Measurements from ENCODE around the gene RHBDD2. TPM values are rescaled to one million over a fixed set of nuclear protein-coding genes. Genes with fewer than 3 reads are reported as not detected.
"Not testable (repeated sequence)": the region's sequence is repeated elsewhere in the genome, so short reads cannot be mapped to it uniquely, and the experiment has no call there.

RHBDD2 gene
- total RNA-seq, 1 donor from 2014 or later = 19.1 TPM

DNA sequence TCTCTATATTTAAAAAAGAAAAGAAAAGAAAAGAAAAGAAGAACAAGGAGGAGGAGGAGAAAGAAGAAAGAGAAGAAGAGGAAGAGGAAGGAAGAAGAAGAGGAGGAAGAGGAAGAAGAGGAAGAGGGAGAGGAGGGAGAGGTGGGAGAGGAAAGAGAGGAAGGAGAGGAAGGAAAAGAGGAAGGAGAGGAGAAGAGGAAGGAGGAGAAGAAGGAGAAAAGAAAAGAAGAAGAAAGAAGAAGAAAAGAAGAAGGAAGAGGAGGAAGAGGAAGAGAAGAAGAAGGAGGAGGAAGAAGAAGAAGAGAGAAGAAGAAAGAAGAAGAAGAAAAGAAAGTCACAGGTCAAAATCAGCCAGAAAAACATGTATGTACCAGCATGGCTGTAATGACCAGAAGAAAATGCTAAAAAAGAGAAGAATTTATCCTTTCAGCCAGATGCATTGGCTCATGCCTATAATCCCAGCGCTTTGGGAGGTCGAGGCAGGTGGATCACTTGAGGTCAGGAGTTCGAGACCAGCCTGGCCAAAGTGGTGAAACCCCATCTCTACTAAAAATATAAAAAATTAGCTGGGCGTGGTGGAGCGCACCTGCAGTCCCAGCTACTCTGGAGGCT is 30.8 kb downstream of the RHBDD2 start:
- H3K4me3 ChIP-seq = no peak overlapping the region
- H3K4me1 ChIP-seq = peaks cover 15% of the 10 kb centered on the region
- H3K27me3 ChIP-seq (ENCODE audit: low read depth) = no peaks in the 10 kb centered on the region
- no peaks in the 10 kb centered on the region for H3K9me3 ChIP-seq (replicated peaks)
- no peak overlapping the region for H3K27ac ChIP-seq (replicated peaks)
- no peak for DNase-seq
- intact Hi-C loops (cut with micrococcal nuclease) = no loop called here
- TF ChIP-seq, protein P1, sequence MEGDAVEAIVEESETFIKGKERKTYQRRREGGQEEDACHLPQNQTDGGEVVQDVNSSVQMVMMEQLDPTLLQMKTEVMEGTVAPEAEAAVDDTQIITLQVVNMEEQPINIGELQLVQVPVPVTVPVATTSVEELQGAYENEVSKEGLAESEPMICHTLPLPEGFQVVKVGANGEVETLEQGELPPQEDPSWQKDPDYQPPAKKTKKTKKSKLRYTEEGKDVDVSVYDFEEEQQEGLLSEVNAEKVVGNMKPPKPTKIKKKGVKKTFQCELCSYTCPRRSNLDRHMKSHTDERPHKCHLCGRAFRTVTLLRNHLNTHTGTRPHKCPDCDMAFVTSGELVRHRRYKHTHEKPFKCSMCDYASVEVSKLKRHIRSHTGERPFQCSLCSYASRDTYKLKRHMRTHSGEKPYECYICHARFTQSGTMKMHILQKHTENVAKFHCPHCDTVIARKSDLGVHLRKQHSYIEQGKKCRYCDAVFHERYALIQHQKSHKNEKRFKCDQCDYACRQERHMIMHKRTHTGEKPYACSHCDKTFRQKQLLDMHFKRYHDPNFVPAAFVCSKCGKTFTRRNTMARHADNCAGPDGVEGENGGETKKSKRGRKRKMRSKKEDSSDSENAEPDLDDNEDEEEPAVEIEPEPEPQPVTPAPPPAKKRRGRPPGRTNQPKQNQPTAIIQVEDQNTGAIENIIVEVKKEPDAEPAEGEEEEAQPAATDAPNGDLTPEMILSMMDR (IDR thresholded peaks at IDR 0.05; ENCODE audit: borderline replicate concordance) = no peak
- H3K36me3 ChIP-seq = no peaks in the 10 kb centered on the region

DNA sequence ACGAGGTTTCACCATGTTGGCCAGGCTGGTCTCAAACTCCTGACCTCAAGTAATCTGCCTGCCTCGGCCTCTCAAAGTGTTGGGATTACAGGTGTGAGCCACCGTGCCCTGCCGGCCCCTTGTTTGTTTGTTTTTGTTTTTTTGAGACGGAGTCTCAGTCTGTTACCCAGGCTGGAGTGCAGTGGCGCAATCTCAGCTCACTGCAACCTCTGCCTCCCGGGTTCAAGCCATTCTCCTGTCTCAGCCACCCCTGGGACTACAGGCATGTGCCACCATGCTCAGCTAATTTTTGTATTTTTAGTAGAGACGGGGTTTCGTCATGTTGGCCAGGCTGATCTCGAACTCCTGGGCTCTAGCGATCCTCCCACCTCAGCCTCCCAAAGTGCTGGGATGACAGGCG is 32.4 kb downstream of the RHBDD2 start:
- peaks cover 23% of the 10 kb centered on the region for H3K4me1 ChIP-seq
- H3K27me3 ChIP-seq (ENCODE audit: low read depth); DNase-seq; H3K9me3 ChIP-seq (replicated peaks); intact Hi-C loops (cut with micrococcal nuclease); H3K27ac ChIP-seq (replicated peaks); H3K4me3 ChIP-seq; H3K36me3 ChIP-seq: not testable (repeated sequence)

DNA sequence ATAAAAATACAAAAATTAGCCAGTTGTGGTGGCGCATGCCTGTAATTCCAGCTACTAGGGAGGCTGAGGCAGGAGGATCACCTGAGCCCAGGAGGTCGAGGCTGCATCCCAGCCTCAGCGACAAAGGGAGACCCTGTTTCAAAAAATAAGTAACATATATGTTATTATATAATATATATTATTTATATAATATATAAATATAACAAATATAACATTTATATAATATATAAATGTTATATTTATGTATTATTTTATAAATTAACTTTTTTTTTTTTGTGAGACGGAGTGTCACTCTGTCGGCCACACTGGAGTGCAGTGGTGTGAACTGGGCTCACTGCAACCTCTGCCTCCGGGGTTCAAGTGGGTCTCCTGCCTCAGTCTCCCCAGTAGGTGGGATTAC is 34.6 kb downstream of the RHBDD2 start:
- TF ChIP-seq, protein P1 (IDR thresholded peaks at IDR 0.05; ENCODE audit: borderline replicate concordance) = no peak
- intact Hi-C loops (cut with micrococcal nuclease) = no loop called here
- no peaks in the 10 kb centered on the region for H3K36me3 ChIP-seq
- peaks cover 46% of the 10 kb centered on the region for H3K4me1 ChIP-seq
- DNase-seq = no peak
- H3K9me3 ChIP-seq (replicated peaks) = no peaks in the 10 kb centered on the region
- H3K27ac ChIP-seq (replicated peaks) = no peak overlapping the region
- H3K4me3 ChIP-seq = no peak overlapping the region
- H3K27me3 ChIP-seq (ENCODE audit: low read depth) = no peaks in the 10 kb centered on the region

DNA sequence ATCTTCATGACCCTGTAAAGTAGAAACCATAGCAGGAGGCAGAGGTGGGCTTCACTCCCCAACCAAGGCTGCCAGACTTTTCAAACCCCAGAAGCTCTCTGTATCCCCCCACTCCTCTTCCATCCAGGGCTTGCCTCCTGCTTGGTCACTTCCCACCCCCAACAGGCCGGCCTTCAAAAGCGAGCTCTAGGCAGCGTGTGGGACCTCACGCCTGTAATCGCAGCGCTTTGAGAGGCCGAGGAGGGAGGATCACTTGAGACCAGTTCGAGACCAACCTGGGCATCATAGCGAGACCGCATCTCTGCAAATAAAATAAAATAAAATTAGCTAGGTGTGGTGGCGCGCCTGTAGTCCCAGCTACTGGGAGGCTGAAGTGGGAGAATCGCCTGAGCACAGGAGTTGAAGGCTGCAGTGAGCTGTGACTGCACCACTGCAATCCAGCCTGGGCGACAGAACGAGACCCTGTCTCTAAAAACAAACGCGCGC is 35.4 kb downstream of the RHBDD2 start:
- peak overlapping the region; percentile 94 for H3K27ac ChIP-seq (replicated peaks)
- no peaks in the 10 kb centered on the region for H3K36me3 ChIP-seq
- no peaks in the 10 kb centered on the region for H3K27me3 ChIP-seq (ENCODE audit: low read depth)
- H3K9me3 ChIP-seq (replicated peaks) = no peaks in the 10 kb centered on the region
- H3K4me3 ChIP-seq = peak overlapping the region; percentile 92
- no peak for DNase-seq
- TF ChIP-seq, protein P1 (IDR thresholded peaks at IDR 0.05; ENCODE audit: borderline replicate concordance) = no peak
- peaks cover 53% of the 10 kb centered on the region for H3K4me1 ChIP-seq
- intact Hi-C loops (cut with micrococcal nuclease) = no loop called here

DNA sequence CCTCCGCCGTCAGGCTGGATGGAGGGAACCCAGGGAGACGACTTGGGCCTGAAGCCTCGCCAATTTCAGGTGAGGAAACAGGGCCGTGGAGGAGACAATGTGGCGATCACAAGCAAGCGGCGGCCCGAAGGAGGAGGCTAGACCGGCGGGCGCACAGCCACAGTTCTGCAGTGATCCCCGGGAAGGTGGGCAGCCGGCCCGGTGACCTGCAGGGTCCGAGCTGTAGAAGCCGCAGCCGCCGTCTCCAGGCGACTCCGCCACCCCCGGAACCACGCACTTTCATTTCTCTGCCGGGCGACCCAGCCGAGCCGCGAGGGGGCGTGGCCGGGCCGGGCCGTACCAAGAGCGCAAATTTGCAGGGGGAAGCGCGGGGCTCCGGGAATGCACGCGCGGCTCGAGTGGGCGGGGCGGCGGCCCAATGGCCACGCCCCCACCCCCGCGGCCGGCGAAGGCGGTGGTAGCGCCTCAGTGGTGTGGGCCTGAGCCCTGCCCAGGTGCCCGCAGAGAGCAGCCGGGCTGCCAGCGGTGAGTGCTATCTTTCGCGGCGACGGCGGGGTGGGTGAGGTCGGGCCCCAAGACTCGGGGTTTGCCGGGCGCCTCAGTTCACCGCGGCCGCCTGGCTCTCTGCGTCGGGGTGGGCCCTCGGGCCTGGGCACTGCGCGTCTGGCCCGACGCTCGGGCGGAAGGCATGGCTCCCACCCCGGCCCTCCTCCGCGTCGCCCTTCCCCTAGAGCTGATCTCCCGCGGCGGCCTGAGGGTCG is 36.0 kb downstream of the RHBDD2 start, which contains the start of gene POR:
Gene POR (plus strand): TSS at position 501 of the 761 bp plus-strand sequence. CDS start 38,847 bp downstream, outside the sequence.
- intact Hi-C loops (cut with micrococcal nuclease) = no loop called here
- TF ChIP-seq, protein P1 (IDR thresholded peaks at IDR 0.05; ENCODE audit: borderline replicate concordance) = peak; percentile 22
- no peaks in the 10 kb centered on the region for H3K36me3 ChIP-seq
- peak within 1 kb of the TSS; percentile 92 for H3K4me3 ChIP-seq
- H3K4me1 ChIP-seq = peaks cover 60% of the 10 kb centered on the region
- no peaks in the 10 kb centered on the region for H3K27me3 ChIP-seq (ENCODE audit: low read depth)
- DNase-seq = peak; percentile 96
- H3K27ac ChIP-seq (replicated peaks) = peak within 1 kb of the TSS; percentile 94
- H3K9me3 ChIP-seq (replicated peaks) = no peaks in the 10 kb centered on the region
